Measurements from ENCODE around the gene MAD2L1.
"Not testable (repeated sequence)": the region's sequence is repeated elsewhere in the genome, so short reads cannot be mapped to it uniquely, and the experiment has no call there.

MAD2L1 gene

DNA sequence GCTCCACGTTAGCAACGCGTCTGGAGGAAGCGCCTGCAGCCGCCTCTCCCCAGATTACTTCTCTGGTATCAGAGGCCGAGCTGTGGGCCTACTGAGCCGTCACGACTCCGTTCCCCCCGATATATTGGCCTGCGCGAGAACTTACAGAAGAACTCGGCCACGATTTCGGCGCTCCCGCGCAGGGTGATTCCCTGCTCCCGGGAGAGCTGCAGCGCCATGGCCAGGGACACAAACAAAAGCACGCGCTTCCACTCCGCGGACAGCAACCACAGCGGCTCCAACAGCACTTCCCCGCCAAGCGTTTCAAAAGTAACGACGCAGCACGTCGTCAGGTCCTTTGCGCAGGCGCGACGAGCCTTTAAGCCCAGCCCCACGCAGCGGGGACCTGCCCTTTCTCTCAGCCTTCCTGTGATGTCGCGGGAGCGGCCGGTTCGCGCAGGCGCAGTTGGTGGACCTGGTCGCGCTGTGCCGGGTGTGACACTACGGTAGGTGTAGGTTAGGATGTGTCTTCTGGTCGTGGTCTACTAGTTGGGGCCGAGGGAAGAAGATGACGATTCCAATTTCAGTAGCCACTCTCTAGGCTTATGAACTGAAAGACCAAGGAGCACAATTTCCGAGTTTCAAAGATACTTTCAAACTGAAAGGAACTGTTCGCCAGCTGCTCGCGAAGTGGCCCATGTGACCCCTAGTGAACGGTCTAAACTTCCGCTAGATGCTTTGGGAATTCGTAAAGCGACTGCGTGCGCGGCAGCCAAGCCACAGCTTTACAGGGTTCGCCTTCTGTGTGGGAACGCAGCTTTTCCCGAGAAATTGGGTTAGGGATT, at the start of gene MAD2L1:
Gene MAD2L1, minus strand, starts transcription at position 332 of the 824 bp plus-strand sequence. Its CDS starts 114 bp downstream, at position 218.
- DNase-seq = peak; percentile 94 to 98

DNA sequence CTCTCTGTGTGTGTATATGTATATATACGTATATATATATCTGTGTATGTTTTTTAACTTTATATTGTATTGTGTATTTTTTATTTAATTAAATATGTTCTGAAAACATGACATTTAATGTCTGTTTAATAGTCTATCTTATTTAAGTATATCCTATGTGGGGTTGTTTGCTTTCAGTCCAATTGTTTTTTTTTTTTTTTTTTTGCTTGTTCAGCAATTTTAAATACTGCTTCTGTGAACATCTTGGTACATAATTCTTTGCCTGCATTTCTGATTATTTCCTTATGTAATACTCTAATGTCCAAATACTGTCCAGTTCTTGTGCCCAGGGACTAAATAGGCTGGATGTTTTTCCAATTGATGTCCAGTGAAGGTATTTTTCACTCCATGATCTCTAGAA, 45.1 kb upstream of the MAD2L1 start:
- no peak for DNase-seq

DNA sequence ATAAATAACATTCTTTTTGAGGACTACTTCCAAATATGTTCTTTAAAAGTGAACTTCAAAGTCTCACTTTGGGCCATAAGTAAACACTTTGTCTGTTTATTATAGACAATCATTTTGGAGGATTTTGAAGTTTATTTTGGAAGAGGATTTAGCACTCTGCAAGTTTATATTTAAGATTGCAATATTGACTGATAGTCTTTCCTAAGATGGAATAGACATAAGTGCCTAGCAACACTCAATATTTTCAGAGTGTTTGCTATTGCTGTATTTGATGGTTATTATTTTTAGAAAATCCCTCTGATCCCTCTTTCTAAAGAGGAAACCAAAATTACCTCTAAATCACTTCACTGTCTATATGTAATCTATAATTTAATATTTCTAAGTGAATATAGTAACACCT, 42.8 kb upstream of the MAD2L1 start:
- DNase-seq = no peak

DNA sequence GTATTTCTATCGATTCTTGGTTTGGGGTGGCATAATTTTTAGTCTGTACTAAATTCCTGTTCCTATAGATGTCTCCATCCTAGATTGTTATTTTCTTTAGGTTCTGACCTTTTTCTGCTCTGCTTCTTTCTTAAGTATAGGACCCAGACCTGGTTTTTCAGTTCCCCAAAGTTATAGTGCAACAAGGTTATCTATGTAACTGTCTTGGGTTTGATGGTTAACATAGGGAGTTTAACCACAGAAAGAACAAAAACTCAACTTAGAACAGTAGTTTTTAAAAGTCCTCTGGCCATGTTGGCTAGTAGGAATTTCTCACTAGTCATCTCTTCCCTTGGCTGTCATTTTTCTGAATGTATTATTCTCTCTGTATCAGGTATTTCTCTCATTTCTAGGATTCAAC, 38.8 kb upstream of the MAD2L1 start:
- DNase-seq = no peak

DNA sequence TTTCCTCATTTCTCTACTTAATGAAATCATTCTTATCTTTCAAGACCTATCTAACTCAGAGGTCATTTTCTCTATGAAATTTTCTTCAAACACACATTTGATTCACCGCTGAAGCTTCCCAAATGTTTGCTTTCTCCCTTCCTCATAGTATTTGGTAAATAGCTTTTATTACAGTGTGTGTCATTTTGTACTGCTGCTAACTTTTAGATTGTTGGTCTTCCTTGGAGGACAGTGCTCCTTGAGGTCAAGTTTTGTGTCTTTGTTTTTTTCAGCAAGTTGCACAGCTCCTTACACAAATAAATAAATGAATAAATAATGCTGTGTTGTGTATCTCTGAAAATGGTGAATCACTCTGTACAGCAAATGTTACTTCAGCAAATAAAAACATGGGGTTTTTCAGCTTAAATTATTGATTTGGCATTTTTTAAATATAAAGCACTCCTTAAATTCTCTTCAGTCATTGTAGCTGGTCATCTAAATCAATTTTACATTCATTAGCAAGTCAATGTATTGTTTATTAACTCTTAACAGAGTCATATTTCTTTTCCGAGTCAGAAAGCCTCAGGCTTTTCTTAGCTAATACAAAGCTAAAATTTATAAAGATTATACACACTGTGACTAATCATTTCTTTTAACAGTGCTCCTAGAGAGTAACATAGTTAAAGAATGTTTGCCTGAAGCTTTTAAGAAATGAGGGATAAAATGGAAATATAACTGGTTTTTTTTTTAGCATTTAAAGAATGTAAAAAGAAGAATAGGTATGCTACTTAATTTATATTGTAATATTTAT, 30.1 kb upstream of the MAD2L1 start:
- DNase-seq = no peak

DNA sequence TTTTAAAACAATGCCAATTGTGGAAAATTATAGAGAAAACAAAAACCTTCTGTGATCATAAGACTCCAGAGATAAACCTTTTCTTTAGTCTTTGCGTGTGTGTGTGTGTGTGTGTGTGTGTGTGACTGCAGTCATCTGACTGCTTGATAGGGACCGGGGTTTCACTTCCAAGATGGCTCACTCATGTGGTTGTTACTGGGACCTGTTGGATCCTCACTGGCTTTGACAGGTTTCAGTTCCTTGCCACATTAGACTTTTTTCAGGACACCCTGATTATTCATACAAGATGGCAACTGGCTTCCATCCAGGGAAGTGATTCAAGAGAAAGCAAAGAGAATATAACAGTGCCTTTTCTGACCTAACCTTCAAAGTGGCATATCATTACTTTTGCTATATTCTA, 21.9 kb upstream of the MAD2L1 start:
- DNase-seq = no peak

DNA sequence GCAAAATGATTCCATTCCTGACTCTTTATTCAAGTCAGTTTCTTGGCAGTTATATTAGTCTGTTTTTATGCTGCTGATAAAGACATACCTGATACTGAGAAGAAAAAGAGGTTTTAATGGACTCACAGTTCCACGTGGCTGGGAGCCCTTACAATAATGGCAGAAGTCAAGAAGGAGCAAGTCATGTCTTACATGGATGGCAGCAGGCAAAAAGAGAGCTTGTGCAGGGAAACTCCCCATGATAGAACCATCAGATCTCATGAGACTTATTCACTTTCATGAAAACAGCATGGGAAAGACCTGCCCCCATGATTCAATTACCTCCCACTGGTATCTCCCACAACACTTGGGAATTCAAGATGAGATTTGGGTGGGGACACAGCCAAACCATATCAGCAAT, 21.4 kb upstream of the MAD2L1 start:
- DNase-seq = not testable (repeated sequence)

DNA sequence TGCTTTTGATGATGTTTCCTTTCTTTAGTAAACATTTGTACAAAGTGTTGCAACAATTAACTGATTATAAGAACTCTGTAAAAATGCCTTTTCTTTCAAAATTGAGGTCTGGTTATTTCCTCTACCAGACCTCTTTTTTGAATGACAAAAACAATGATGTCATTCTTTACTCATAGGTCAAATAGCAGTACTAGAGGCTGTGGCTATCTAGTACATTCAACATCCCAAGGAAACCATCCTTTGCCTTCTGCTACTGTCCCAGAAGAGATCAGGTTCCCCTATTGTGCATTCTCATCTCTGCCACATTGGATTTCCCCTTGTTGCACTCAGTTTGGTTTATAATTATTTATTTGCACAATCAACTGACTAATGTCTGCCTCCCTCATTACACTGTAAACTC, 19.1 kb upstream of the MAD2L1 start:
- DNase-seq = no peak

DNA sequence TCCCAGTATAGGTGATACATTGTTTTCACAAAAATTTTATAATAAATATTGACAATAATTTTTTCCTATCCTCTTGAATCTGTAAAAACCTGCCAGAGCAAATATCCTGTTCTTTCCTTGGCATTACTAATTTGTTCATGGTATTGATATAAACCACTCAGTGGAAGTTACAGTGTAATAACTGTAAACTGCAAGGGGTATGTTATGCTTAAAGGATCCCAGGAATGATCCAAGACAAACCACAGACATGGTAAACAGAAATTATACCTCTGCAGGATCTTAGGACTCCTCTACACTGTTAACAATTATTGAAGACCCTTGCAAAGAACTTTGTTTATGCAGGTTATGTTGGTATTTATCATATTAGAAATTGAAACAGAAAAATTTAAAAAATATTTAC, 17.7 kb upstream of the MAD2L1 start:
- DNase-seq = no peak

DNA sequence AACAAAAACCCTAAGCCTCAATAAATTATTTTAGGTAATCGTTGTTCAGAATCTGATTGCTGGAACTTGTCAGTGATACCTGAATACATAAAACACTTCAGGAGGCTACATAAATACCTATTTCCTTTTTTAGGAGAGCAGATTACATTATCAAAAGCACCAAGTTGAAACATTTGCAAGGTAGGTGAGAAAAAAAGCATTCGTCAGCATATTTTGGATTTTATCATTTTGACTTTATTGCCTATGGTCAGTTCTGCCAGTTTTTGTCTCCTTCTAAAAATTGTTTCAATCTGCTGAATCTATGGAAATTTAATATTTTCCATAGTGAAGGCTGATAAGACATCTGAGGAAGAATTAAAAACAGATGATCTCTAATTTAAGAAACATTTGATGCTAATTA, 16.5 kb upstream of the MAD2L1 start:
- no peak for DNase-seq

DNA sequence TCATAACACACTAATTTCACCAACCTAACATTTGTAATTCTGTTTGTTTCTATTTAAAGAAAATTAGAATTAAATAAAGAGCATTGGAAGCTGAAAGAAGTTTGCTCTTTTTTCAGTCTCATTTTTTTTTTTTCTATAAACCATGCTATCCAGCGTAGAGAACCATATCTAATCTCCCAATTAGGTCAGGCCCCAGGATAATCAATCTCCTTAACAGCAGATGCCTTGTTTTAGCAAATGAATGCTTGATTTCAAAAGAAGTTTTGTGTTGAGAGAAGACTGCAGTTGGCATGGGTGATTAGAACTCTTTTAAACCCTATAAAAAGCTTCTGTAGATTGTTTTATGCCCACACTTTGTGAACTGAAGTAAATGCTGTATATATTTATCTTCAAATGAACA, 15.6 kb upstream of the MAD2L1 start:
- no peak for DNase-seq

DNA sequence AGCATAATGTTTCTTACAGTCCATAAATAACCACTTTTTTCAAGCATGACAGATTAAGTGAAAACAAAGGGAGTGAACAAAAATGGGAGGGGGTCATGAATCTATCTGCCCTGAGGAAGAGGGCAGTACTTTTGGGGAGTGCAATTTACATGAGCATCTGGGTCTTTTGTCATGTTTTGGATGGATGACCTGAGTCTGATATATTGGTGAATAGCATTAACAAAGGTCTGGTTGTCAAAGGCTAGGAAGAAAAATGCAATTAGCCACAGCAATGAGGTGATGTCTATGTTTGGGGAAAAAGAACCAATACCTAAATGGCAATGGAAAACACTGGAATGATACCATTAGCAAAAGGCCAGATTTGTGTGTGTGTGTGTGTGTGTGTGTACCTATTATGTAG, 15.1 kb upstream of the MAD2L1 start:
- no peak for DNase-seq

DNA sequence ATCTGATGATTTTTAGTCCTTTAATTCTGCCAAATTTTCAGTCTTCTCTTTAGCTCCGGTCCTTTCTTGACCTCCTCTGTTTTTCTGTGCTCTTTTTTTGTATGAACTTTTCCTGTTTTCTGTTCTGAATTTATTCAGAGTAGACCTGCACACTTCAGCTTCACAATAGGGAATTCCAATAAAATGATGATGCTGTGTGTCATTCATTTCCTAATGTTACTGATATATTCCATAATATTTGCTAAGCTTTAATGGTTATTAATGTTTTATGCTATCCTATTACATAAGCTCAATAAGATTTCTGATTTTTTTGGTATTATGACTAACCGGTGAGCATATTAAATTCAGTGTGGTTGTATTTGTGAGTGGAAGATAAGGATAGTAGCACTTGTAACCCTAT, 13.9 kb upstream of the MAD2L1 start:
- DNase-seq = no peak

DNA sequence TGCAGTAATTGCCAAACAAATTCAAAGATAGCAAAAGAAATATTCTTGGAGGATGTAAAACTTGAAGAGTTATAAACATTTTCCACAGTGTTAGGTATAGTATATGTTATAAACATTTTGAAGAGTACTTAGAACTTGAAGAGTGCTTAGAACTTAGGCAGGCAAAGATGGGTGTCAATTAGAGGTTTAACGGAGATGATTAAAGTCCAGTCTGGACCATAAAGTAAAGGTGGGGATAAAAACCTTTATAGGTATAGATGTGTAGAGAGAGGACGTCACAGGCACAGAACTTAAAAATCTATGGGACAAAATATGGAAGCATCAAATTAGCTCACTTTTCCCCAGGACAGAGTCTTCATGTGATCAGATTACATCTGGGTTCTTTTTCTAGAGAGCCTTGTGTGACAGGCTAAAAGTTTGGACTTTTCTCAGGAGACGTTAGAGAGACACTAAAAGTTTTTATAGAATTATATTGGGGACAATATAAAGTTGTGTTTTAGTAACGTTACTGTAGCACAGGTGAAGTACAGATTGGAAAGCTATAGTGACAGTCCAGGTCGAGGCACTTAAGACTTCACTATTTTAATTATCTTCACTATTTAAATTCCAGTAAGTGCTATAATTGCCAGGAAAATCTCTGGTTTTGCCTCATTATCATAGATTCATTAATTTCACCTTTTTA, 13.3 kb upstream of the MAD2L1 start:
- DNase-seq = no peak

DNA sequence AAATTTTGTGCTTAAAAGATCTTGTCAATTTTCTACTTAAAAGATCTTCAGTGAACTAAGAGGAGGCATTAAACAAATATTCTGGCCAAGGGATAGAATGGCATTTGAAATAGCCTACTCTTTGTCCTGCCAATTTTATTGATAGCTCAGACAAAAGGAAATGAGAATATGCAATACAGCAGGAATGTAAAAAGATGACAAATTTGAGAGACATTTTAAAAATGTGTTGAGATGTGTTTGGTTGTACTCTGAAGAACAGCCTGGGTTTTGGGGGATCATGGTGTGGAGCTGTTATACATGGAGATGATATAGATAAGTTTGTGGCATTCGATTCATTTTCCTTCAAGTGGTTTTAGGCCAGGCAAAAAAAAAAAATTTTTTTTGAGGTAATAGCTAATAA, 11.6 kb upstream of the MAD2L1 start:
- no peak for DNase-seq

DNA sequence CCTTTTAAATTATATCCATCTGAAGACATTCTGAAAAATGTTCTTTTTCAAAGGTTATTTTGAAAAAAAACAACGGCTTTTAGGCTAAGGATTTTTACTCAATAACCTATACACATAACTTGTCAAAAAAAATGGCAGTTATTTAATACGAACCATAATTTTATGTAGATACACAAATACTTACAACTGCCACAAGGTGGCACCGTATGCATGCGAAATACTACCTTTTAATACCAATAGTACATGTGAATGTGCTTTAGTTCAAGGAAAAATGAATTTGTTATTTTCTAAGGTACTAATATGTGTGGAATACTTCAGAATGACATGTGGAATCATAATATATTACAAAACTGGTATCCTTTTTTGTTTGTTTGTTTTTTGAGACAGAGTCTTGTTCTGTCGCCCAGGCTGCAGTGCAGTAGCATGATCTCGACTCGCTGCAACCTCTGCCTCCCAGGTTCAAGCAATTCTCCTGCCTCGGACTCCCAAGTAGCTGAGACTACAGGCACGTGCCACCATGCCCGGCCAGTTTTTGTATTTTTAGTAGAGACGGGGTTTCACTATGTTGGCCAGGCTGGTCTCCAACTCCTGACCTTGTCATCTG, 4.6 kb upstream of the MAD2L1 start:
- peak; percentile 56 to 70 for DNase-seq

DNA sequence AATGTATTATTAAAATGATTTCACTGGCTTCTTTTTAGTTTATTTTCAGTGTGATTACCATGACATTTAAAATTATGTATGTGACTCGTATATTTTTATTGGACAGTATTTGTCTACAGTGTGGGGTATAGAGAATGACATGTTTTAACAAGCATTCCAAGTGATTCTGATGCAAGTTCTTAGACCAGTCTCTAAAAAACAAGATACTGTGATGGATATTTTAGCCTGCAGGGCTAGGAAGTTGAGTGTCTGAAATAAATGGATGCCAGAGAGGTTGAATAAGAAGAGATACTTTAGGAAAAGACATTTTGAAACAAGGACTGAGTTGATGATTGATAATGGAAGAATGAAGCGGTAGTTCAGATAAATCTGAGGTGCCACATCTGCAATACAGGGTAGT, 3.5 kb upstream of the MAD2L1 start:
- no peak for DNase-seq

DNA sequence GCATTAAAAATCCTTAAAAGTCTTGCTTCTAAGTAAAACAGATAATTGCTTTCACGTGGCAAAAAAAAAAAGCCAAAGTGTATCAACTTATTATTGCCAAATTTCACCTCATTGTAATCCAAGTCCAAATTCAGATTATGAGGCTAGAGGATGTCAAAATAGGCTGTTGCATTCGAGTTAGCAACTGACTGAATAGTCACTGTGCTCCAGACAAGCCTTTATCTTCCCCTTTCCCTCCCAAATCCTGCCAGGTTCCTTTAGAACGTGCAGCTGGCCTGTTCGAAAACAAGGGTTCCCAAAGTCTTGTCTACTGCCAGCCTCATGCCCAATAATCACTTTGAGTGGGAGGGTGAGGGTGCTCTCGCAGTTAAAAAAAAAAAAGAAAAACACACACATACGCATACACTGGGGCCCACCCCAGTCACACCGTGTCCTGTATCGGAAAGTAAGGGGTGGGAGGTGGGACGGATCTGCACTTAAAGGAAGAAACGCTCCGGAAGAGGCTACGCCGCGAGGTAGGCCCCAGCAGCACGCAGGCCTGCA, 603 bp downstream of the MAD2L1 start:
- DNase-seq = peak; percentile 32 to 52

DNA sequence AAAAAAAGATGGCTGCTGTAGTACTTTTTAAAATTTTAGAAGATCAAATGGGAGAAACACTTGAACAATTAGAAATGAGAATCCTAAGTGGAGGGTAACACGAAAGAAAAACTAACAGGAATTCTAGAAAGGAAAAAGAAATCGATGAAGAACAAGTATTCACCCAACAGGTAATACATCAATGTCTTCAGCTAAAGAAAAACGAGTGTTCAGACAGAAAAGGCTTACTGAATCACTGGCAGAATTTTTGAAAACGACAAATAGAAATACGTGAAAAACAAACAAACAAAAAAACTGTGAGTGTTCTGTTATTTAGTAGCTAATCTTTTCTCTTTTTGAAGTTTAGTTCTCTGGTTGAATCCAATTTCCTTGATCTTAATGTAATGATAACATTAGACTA, 1.8 kb downstream of the MAD2L1 start:
- no peak for DNase-seq

DNA sequence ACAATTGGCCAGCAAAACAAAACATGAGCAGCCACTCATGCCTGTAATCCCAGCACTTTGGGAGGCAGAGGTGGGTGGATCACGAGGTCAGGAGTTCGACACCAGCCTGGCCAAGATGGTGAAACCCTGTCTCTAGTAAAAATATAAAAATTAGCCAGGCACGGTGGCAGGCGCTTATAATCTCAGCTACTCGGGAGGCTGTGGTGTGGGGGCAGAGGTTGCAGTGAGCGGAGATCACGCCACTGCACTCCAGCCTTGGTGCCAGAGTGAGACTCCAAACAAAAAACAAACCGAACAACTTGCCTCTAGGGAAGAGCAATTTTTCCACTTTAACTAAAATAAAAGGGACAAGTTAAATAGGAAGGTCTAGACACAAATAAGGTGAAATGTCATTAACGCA, 2.9 kb downstream of the MAD2L1 start:
- DNase-seq = not testable (repeated sequence)

DNA sequence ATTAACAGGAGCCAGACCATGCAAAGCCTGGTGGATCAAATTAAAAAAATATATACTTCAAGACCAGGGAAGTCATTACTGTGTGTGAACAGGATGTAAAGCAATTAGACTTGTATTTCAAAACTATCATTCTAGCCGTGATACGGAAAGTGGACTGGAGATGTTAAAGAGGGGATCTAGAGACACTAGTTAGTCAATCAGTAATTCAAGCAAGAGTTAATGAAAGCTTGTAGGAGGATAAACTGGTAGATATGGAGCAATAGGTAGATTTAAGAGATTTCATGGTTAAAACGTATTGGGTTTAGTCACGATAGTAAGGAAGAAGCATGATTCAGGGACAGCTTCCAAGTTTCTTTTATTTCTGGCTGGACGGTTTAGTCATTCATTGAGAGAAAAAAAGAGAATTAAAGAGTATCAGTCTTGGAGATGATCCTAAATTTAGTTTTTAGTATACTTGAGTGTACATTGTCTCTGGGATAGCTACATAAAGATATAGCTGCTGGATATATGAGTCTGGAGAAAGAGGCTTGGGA, 3.9 kb downstream of the MAD2L1 start:
- no peak for DNase-seq

DNA sequence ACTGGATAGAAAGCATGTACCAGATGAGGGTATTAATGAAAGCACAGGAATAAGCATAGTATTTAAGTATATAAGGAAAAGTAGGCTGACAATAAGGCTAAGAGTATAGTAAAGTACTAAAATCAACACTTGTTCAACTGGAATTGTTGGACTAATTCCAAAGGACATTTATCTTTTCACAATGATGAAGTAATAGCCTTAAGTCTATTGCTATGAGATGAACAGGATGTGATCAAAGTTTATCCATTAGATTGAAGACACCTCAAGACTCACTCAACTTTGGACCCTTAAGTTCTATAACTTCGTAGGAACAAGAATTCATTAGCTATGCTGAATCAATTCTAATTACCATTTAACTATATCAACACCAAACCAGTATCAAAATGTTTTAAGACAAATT, 7.6 kb downstream of the MAD2L1 start:
- DNase-seq = no peak

DNA sequence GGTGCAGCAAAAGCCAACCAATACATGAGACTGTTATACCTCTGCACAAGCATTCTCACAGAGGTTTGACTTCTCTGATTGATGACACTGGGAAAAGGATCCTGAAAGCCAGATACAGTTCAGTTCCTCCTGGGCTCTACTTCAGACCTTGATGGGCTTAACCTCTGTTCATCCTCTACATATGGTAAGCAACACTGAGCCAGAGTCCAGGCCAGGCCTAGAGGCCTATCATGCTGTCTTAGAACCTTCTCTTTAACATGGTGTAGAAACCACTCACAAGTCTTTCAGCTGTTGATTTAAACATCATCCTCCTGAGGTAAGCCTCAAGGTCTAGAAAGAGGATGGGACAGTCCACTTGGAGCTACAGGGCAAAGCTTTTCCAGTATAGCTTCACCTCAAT, 9.2 kb downstream of the MAD2L1 start:
- no peak for DNase-seq
